Transverse colon (tissue), 4 donors: ENCODE results near the gene PPP1R9A. TPM values are rescaled to one million over a fixed set of nuclear protein-coding genes. Genes with fewer than 3 reads are reported as not detected.

ENCODE experiments used
- DNase-seq: peaks from one replicate; pipeline ENCODE4 v3.0.0-alpha.2; 2019
- H3K27ac ChIP-seq, 4 donors: fragments of 200-600 bp; sonication (generic); 2 replicates each; pipeline ENCODE4 v1.5.1; 2016 to 2018; ENCODE audit warnings: inconsistent platforms in 4 of 4
- H3K27me3 ChIP-seq: fragments of 200-600 bp; sonication (generic); 2 replicates; pipeline ENCODE4 v1.5.1; 2017; ENCODE audit warnings: inconsistent platforms
- H3K36me3 ChIP-seq, 4 donors: fragments of 200-600 bp; sonication (generic); 2 replicates each; pipeline ENCODE4 v1.5.1; 2017 to 2019; ENCODE audit warnings: inconsistent platforms in 4 of 4
- H3K4me1 ChIP-seq, 4 donors: fragments of 200-600 bp; sonication (generic); 2 replicates each; pipeline ENCODE4 v1.5.1; 2017 to 2020; ENCODE audit warnings: inconsistent platforms in 4 of 4
- H3K4me3 ChIP-seq, 4 donors: fragments of 200-600 bp; sonication (generic); 1 replicate in 1 of 4; 2 replicates in 3 of 4; pipeline versions ENCODE4 v1.5.1 to v1.6.1; 2017 to 2019; ENCODE audit warnings: inconsistent platforms in 4 of 4
- H3K9me3 ChIP-seq, 2 donors: fragments of 200-600 bp; sonication (generic); 2 replicates each; pipeline ENCODE4 v1.5.1; 2017 to 2019; ENCODE audit warnings: inconsistent platforms in 2 of 2
- CTCF ChIP-seq, 5 experiments: fragments of 200-600 bp in 3 of 5; fragments of 450-650 bp in 2 of 5; sonication (generic) in 3 of 5; IDR thresholded peaks; 1 replicate in 2 of 5; 2 replicates in 3 of 5; pipeline ENCODE4 v1.5.1; 2016 to 2017; ENCODE audit warnings: antibody characterized with exemption in 5 of 5, inconsistent platforms in 3 of 5, mild to moderate bottlenecking in 2 of 5, moderate library complexity in 1 of 5
- EP300 ChIP-seq: sonication (generic); formaldehyde crosslinking; IDR thresholded peaks from one replicate; pipeline ENCODE4 v1.6.1; 2017; ENCODE audit warnings: antibody characterized with exemption, low read depth
- POLR2A ChIP-seq: fragments of 450-650 bp; IDR thresholded peaks from one replicate; pipeline ENCODE4 v1.6.1; 2016; ENCODE audit warnings: antibody characterized with exemption, mild to moderate bottlenecking, moderate library complexity
- POLR2AphosphoS5 ChIP-seq, 3 donors: sonication (generic); formaldehyde crosslinking; IDR thresholded peaks; one replicate each; pipeline ENCODE4 v1.6.1; 2016; ENCODE audit warnings: antibody characterized with exemption in 3 of 3
- WGBS, 2 donors: methylation state at CpG; one replicate each; pipeline ENCODE4 v1.1.5; 2018; ENCODE audit warnings: low coverage in 1 of 2; 5-methylcytosine and 5-hydroxymethylcytosine counted together
- in situ Hi-C, 4 donors: fragments of 200-750 bp; cut with MboI; loops; one replicate each; pipeline versions ENCODE4 v1.15.0 to v1.15.1; 2017; ENCODE audit warnings: low sequenced_read_pairs in 3 of 4, low pct_ligation_motif_present in 1 of 4, low pct_unique_long_range_greater_than_20kb in 1 of 4
- intact Hi-C: fragments of 100-400 bp; cut with DNase I; formaldehyde crosslinking; loops from one replicate; pipeline ENCODE4 v1.15.1; 2023; ENCODE audit warnings: low total_unique reads
- total RNA-seq, 4 donors: library from RNA; depleted of rRNA; stranded (reverse); fragments of >200 nt; gene quantifications; one replicate each; pipeline ENCODE4 v1.1.0, GENCODE V29; 2016

PPP1R9A gene
- total RNA-seq, 4 donors from 2014 or later = 13.1 to 30.0 (median 23.2) TPM

GRCh38 chr7:95088536-95089215 is 181.3 kb downstream of the PPP1R9A start:
- intact Hi-C loops = no loop called here
- no peaks in the 10 kb centered on the region for H3K9me3 ChIP-seq
- no peak overlapping the region for H3K4me3 ChIP-seq
- H3K27me3 ChIP-seq = no peaks in the 10 kb centered on the region
- WGBS, 2 donors = 63 to 66% methylated on average over 4 of the region's 4 CpGs
- no peak for TF ChIP-seq POLR2AphosphoS5 (IDR thresholded peaks at IDR 0.05)
- no peak for TF ChIP-seq CTCF (IDR thresholded peaks at IDR 0.05)
- no peak for TF ChIP-seq EP300
- TF ChIP-seq POLR2A = no peak
- peaks cover 0 to 6% (median 2%) of the 10 kb centered on the region in 4 donors for H3K4me1 ChIP-seq
- no peak for DNase-seq
- no peak overlapping the region for H3K27ac ChIP-seq
- H3K36me3 ChIP-seq = no peaks in the 10 kb centered on the region
- in situ Hi-C loops = no loop called here

- H3K4me1 ChIP-seq = peaks cover 0 to 6% (median 2%) of the 10 kb centered on the region in 4 donors
- intact Hi-C loops = no loop called here
Observed at GRCh38 chr7:95089414-95090315, 182.3 kb downstream of the PPP1R9A start.

GRCh38 chr7:95092324-95092723 is 184.9 kb downstream of the PPP1R9A start:
- no peak overlapping the region for H3K27ac ChIP-seq
- H3K4me3 ChIP-seq = no peak overlapping the region
- H3K4me1 ChIP-seq = no peaks in the 10 kb centered on the region

More at GRCh38 chr7:95089414-95090315, 182.3 kb downstream of the PPP1R9A start:
- in situ Hi-C loops = no loop called here
- no peak overlapping the region for H3K4me3 ChIP-seq
- no peaks in the 10 kb centered on the region for H3K36me3 ChIP-seq
- no peaks in the 10 kb centered on the region for H3K9me3 ChIP-seq
- no peak for TF ChIP-seq EP300
- TF ChIP-seq POLR2AphosphoS5 (IDR thresholded peaks at IDR 0.05) = no peak
- TF ChIP-seq POLR2A = no peak
- TF ChIP-seq CTCF (IDR thresholded peaks at IDR 0.05) = no peak
- WGBS, 2 donors = 74 to 81% methylated on average over 4 of the region's 4 CpGs
- H3K27ac ChIP-seq = no peak overlapping the region
- H3K27me3 ChIP-seq = no peaks in the 10 kb centered on the region
- DNase-seq = no peak

More at GRCh38 chr7:95092324-95092723, 184.9 kb downstream of the PPP1R9A start:
- in situ Hi-C loops (no loop called here), intact Hi-C loops (no loop called here)
- H3K9me3 ChIP-seq = no peaks in the 10 kb centered on the region
- 69 to 70% methylated on average over 1 of the region's 1 CpG for WGBS, 2 donors
- no peaks in the 10 kb centered on the region for H3K27me3 ChIP-seq
- no peak for TF ChIP-seq EP300
- no peak for TF ChIP-seq POLR2A
- no peak for TF ChIP-seq CTCF (IDR thresholded peaks at IDR 0.05)
- TF ChIP-seq POLR2AphosphoS5 (IDR thresholded peaks at IDR 0.05) = no peak
- H3K36me3 ChIP-seq = no peaks in the 10 kb centered on the region
- DNase-seq = no peak
